SK-N-SH (cell line): ENCODE results near the gene APBB2.

Source experiments
- FOXM1 ChIP-seq: IDR thresholded peaks from 2 replicates; pipeline ENCODE4 v1.4.0; 2012; ENCODE audit warnings: low read depth, mild to moderate bottlenecking
- GABPA ChIP-seq: IDR thresholded peaks from 2 replicates; pipeline ENCODE4 v1.4.0; 2012; ENCODE audit warnings: low read depth, mild to moderate bottlenecking
- GATA2 ChIP-seq: sonication (generic); formaldehyde crosslinking; IDR thresholded peaks from 2 replicates; pipeline ENCODE4 v1.5.0; 2020; ENCODE audit warnings: mild to moderate bottlenecking, missing genetic modification reagents
- REST ChIP-seq: IDR thresholded peaks from 2 replicates; pipeline ENCODE4 v1.6.1; 2012; ENCODE audit warnings: mild to moderate bottlenecking, low read depth, low read length, moderate library complexity
- RXRA ChIP-seq: IDR thresholded peaks from 2 replicates; pipeline ENCODE4 v1.4.0; 2012; ENCODE audit warnings: low read depth, mild to moderate bottlenecking, borderline replicate concordance
- TAF1 ChIP-seq: IDR thresholded peaks from 2 replicates; pipeline ENCODE4 v1.6.1; 2012; ENCODE audit warnings: low read depth, mild to moderate bottlenecking, low read length, moderate library complexity, borderline replicate concordance
- TF ChIP-seq, protein P1 (sequence below): fragments of 200-600 bp; sonication (generic); IDR thresholded peaks from 2 replicates; pipeline ENCODE4 v1.6.1; 2017; ENCODE audit warnings: antibody characterized with exemption, mild to moderate bottlenecking, moderate library complexity

DNA sequence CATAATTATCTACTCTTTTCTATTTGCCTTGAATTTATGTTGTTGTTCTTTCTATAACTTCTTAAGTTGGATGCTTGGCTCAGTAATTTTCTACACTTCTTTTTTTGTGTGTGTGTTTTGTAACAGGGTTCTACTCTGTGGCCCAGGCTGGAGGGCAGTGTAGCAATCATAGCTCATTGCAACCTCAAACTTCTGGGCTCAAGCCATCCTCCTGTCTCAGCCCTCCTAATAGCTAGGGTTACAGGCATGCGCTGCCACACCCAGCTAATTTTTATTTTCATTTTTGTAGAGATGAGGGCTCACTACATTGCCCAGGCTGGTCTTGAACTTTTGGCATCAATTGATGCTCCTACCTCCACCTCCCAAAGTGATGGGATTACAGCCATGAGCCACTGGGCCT is 21.7 kb upstream of the APBB2 start:
- TF ChIP-seq, protein P1, sequence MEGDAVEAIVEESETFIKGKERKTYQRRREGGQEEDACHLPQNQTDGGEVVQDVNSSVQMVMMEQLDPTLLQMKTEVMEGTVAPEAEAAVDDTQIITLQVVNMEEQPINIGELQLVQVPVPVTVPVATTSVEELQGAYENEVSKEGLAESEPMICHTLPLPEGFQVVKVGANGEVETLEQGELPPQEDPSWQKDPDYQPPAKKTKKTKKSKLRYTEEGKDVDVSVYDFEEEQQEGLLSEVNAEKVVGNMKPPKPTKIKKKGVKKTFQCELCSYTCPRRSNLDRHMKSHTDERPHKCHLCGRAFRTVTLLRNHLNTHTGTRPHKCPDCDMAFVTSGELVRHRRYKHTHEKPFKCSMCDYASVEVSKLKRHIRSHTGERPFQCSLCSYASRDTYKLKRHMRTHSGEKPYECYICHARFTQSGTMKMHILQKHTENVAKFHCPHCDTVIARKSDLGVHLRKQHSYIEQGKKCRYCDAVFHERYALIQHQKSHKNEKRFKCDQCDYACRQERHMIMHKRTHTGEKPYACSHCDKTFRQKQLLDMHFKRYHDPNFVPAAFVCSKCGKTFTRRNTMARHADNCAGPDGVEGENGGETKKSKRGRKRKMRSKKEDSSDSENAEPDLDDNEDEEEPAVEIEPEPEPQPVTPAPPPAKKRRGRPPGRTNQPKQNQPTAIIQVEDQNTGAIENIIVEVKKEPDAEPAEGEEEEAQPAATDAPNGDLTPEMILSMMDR, result no peak
- TF ChIP-seq RXRA, result no peak
- no peak for TF ChIP-seq GABPA
- TF ChIP-seq FOXM1, result no peak
- no peak for TF ChIP-seq REST
- no peak for TF ChIP-seq TAF1
- no peak for TF ChIP-seq GATA2
